ENCODE data around the gene CHI3L1. TPM values are rescaled to one million over a fixed set of nuclear protein-coding genes. Genes with fewer than 3 reads are reported as not detected.

CHI3L1 gene
- polyA plus RNA-seq, 1 of the 3 experiments (the other 2 are of a cell fraction), result not detected

DNA sequence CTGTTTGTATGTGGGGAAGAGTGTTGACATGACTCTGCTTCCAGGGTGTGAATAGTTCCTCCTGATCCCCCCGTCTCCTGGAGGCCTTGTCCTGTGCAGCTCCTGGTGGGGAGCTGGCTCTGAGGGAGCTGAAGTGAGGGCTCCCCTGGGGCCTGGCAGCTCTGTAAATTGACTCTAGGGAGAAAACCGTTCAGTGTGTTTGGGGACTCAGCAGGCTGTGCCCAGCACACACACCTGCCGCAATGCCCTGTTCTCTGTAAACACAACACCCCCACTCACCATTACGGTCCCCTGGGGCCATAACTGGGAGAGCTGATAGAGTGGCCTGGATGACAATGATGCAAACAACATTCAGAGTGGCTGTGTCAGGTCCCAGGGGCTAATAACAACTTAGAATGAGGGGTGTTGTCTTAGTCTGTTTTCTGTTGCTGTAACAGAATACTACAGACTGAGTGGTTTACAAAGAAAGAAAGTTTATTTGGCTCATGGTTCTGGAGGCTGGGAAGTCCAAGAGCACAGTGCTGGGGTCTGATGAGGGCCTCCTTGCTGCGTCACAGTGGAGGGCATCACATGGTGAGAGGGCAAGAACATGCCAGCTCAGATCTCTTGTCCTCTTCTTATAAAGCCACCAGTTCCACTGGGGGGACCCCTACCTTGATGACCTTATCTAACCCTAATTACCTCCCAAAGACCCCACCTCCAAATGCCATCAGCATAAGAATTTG lies 43.7 kb downstream of the CHI3L1 start:
- H3K27me3 ChIP-seq (ENCODE audit: insufficient read depth), result no peaks in the 10 kb centered on the region
- POLR2A ChIA-PET, result no interaction called here
- DNase-seq, result no peak
- no peak overlapping the region for H3K27ac ChIP-seq (ENCODE audit: low read depth in 2 of 2, low read length in 1 of 2)
- TF ChIP-seq RAD21 (IDR thresholded peaks at IDR 0.05; ENCODE audit: low read length), result no peak
- no peak for TF ChIP-seq MAX (IDR thresholded peaks at IDR 0.05; ENCODE audit: low read depth)
- no peak for TF ChIP-seq FOSL2 (IDR thresholded peaks at IDR 0.05; ENCODE audit: borderline replicate concordance, low read depth)
- no peak for TF ChIP-seq FOXM1 (IDR thresholded peaks at IDR 0.05; ENCODE audit: low read depth)
- no peak for TF ChIP-seq GATA2 (CRISPR knock-in tag; IDR thresholded peaks at IDR 0.05)
- TF ChIP-seq CHD2 (IDR thresholded peaks at IDR 0.05; ENCODE audit: low read length, partially characterized antibody), result no peak
- no peak for TF ChIP-seq PBX3 (IDR thresholded peaks at IDR 0.05)
- TF ChIP-seq SMC3 (IDR thresholded peaks at IDR 0.05; ENCODE audit: low read depth, low read length), result no peak
- TF ChIP-seq RXRA (IDR thresholded peaks at IDR 0.05; ENCODE audit: borderline replicate concordance, low read depth), result no peak
- TF ChIP-seq, protein P1, sequence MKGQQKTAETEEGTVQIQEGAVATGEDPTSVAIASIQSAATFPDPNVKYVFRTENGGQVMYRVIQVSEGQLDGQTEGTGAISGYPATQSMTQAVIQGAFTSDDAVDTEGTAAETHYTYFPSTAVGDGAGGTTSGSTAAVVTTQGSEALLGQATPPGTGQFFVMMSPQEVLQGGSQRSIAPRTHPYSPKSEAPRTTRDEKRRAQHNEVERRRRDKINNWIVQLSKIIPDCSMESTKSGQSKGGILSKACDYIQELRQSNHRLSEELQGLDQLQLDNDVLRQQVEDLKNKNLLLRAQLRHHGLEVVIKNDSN (IDR thresholded peaks at IDR 0.05; ENCODE audit: borderline replicate concordance, low read depth), result no peak
- no peak for TF ChIP-seq RFX5 (IDR thresholded peaks at IDR 0.05; ENCODE audit: low read length)
- TF ChIP-seq, protein P2, sequence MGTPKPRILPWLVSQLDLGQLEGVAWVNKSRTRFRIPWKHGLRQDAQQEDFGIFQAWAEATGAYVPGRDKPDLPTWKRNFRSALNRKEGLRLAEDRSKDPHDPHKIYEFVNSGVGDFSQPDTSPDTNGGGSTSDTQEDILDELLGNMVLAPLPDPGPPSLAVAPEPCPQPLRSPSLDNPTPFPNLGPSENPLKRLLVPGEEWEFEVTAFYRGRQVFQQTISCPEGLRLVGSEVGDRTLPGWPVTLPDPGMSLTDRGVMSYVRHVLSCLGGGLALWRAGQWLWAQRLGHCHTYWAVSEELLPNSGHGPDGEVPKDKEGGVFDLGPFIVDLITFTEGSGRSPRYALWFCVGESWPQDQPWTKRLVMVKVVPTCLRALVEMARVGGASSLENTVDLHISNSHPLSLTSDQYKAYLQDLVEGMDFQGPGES (IDR thresholded peaks at IDR 0.05; ENCODE audit: low read depth, low read length), result no peak
- TF ChIP-seq, protein P3, sequence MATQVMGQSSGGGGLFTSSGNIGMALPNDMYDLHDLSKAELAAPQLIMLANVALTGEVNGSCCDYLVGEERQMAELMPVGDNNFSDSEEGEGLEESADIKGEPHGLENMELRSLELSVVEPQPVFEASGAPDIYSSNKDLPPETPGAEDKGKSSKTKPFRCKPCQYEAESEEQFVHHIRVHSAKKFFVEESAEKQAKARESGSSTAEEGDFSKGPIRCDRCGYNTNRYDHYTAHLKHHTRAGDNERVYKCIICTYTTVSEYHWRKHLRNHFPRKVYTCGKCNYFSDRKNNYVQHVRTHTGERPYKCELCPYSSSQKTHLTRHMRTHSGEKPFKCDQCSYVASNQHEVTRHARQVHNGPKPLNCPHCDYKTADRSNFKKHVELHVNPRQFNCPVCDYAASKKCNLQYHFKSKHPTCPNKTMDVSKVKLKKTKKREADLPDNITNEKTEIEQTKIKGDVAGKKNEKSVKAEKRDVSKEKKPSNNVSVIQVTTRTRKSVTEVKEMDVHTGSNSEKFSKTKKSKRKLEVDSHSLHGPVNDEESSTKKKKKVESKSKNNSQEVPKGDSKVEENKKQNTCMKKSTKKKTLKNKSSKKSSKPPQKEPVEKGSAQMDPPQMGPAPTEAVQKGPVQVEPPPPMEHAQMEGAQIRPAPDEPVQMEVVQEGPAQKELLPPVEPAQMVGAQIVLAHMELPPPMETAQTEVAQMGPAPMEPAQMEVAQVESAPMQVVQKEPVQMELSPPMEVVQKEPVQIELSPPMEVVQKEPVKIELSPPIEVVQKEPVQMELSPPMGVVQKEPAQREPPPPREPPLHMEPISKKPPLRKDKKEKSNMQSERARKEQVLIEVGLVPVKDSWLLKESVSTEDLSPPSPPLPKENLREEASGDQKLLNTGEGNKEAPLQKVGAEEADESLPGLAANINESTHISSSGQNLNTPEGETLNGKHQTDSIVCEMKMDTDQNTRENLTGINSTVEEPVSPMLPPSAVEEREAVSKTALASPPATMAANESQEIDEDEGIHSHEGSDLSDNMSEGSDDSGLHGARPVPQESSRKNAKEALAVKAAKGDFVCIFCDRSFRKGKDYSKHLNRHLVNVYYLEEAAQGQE (IDR thresholded peaks at IDR 0.05; ENCODE audit: low read depth, low read length), result no peak
- TF ChIP-seq RCOR1 (IDR thresholded peaks at IDR 0.05; ENCODE audit: low read length), result no peak
- TF ChIP-seq FOXJ3 (CRISPR knock-in tag; IDR thresholded peaks at IDR 0.05), result no peak
- TF ChIP-seq USF2 (IDR thresholded peaks at IDR 0.05; ENCODE audit: borderline replicate concordance, low read depth, low read length), result no peak
- TF ChIP-seq POLR2AphosphoS5 (IDR thresholded peaks at IDR 0.05; ENCODE audit: low read depth, low read length), result no peak
- no peaks in the 10 kb centered on the region for H3K79me2 ChIP-seq (ENCODE audit: insufficient read depth)
- H3F3A ChIP-seq (replicated peaks; ENCODE audit: insufficient read depth), result no peaks in the 10 kb centered on the region
- no peaks in the 10 kb centered on the region for H4K20me1 ChIP-seq (ENCODE audit: insufficient read depth)
- no peak overlapping the region for H3K4me3 ChIP-seq (ENCODE audit: low read depth in 2 of 2, low read length in 1 of 2)
- 79% methylated on average over 4 of the region's 5 CpGs for WGBS (ENCODE audit: low lambda C conversion rate)
- no peaks in the 10 kb centered on the region for H3K9me2 ChIP-seq
- H2AFZ ChIP-seq (ENCODE audit: low read depth), result no peak overlapping the region
- H3K4me2 ChIP-seq, result no peak overlapping the region
- no peak overlapping the region for H3K9ac ChIP-seq
- no peaks in the 10 kb centered on the region for H3K9me3 ChIP-seq
- CTCF ChIA-PET, result interaction anchor here (1.1 to 4.2 kb wide), 4 partner anchors 13 to 126 kb away, joined by 3 to 18 read pairs (median 4); no protein-coding TSS in a partner anchor
- peaks cover 4 to 37% of the 10 kb centered on the region in 2 experiments; a peak in 1 of 4 replicates for H3K4me1 ChIP-seq (ENCODE audit: control insufficient read depth in 1 of 2, insufficient read depth in 2 of 2, low read depth in 1 of 2, low read length in 1 of 2)
- H3K36me3 ChIP-seq (replicated peaks in 1 of 2; ENCODE audit: control insufficient read depth in 1 of 2, insufficient read depth in 2 of 2, low read length in 1 of 2), result no peaks in the 10 kb centered on the region

All from SK-N-SH (cell line).